ENCODE data around the gene COL5A2.

The COL5A2 gene

GRCh38 chr2:189222468-189223105 is 43.0 kb upstream of the COL5A2 start:
- no peak for DNase-seq
- no peaks in the 10 kb centered on the region for H3K79me2 ChIP-seq (ENCODE audit: insufficient read depth, low read length)
- H3K4me2 ChIP-seq (ENCODE audit: insufficient read depth, low read length) = no peak overlapping the region
- peaks cover 5% of the 10 kb centered on the region; the same call in 1 of the 2 replicates for H3K4me1 ChIP-seq (ENCODE audit: insufficient read depth, low read length)
- H4K20me1 ChIP-seq (ENCODE audit: insufficient read depth, low read length) = no peaks in the 10 kb centered on the region
- H3K36me3 ChIP-seq (ENCODE audit: insufficient read depth, low read length) = no peaks in the 10 kb centered on the region
- H3K27ac ChIP-seq (ENCODE audit: low read length) = no peak overlapping the region
- TF ChIP-seq EZH2 (IDR thresholded peaks at IDR 0.05; ENCODE audit: borderline replicate concordance, low read depth, low read length, severe bottlenecking) (no peak), CTCF (IDR thresholded peaks at IDR 0.05; ENCODE audit: borderline replicate concordance, extremely low read depth, low read length, poor library complexity, severe bottlenecking) (no peak)
- no peak overlapping the region for H3K9ac ChIP-seq (ENCODE audit: low read depth, low read length)
- H3K27me3 ChIP-seq (ENCODE audit: insufficient read depth, low read length, poor library complexity) = no peaks in the 10 kb centered on the region
- no peak overlapping the region for H3K4me3 ChIP-seq (ENCODE audit: low read depth in 1 of 2, low read length in 2 of 2)
- H3K9me3 ChIP-seq (ENCODE audit: insufficient read depth, low read length, severe bottlenecking) = no peaks in the 10 kb centered on the region
- ATAC-seq (ENCODE audit: insufficient read depth, low read depth) = no peak
- no peak overlapping the region for H2AFZ ChIP-seq (ENCODE audit: low read depth, low read length)

GRCh38 chr2:189221811-189222467 is 42.4 kb upstream of the COL5A2 start:
- no peak for TF ChIP-seq EZH2 (IDR thresholded peaks at IDR 0.05; ENCODE audit: borderline replicate concordance, low read depth, low read length, severe bottlenecking)
- no peak for TF ChIP-seq CTCF (IDR thresholded peaks at IDR 0.05; ENCODE audit: borderline replicate concordance, extremely low read depth, low read length, poor library complexity, severe bottlenecking)
- Histone ChIP-seq H3K9ac (ENCODE audit: low read depth, low read length) (no peak overlapping the region), H3K4me3 (ENCODE audit: low read depth in 1 of 2, low read length in 2 of 2) (no peak overlapping the region), H3K9me3 (ENCODE audit: insufficient read depth, low read length, severe bottlenecking) (no peaks in the 10 kb centered on the region), H3K4me1 (ENCODE audit: insufficient read depth, low read length) (peaks cover 5% of the 10 kb centered on the region; the same call in 1 of the 2 replicates), H4K20me1 (ENCODE audit: insufficient read depth, low read length) (no peaks in the 10 kb centered on the region), H3K4me2 (ENCODE audit: insufficient read depth, low read length) (no peak overlapping the region), H3K79me2 (ENCODE audit: insufficient read depth, low read length) (no peaks in the 10 kb centered on the region), H3K27ac (ENCODE audit: low read length) (no peak overlapping the region), H3K36me3 (ENCODE audit: insufficient read depth, low read length) (no peaks in the 10 kb centered on the region), H3K27me3 (ENCODE audit: insufficient read depth, low read length, poor library complexity) (no peaks in the 10 kb centered on the region), H2AFZ (ENCODE audit: low read depth, low read length) (no peak overlapping the region)
- DNase-seq = no peak
- ATAC-seq (ENCODE audit: insufficient read depth, low read depth) = no peak

- no peak overlapping the region for H3K27ac ChIP-seq (ENCODE audit: low read length)
- no peak overlapping the region for H3K4me3 ChIP-seq (ENCODE audit: low read depth in 1 of 2, low read length in 2 of 2)
- H3K9me3 ChIP-seq (ENCODE audit: insufficient read depth, low read length, severe bottlenecking) = no peaks in the 10 kb centered on the region
- no peaks in the 10 kb centered on the region for H3K36me3 ChIP-seq (ENCODE audit: insufficient read depth, low read length)
- no peak overlapping the region for H3K9ac ChIP-seq (ENCODE audit: low read depth, low read length)
- no peak for DNase-seq
- no peak for ATAC-seq (ENCODE audit: insufficient read depth, low read depth)
- no peak overlapping the region for H3K4me2 ChIP-seq (ENCODE audit: insufficient read depth, low read length)
- no peaks in the 10 kb centered on the region for H3K27me3 ChIP-seq (ENCODE audit: insufficient read depth, low read length, poor library complexity)
- H4K20me1 ChIP-seq (ENCODE audit: insufficient read depth, low read length) = no peaks in the 10 kb centered on the region
- H2AFZ ChIP-seq (ENCODE audit: low read depth, low read length) = no peak overlapping the region
- no peaks in the 10 kb centered on the region for H3K4me1 ChIP-seq (ENCODE audit: insufficient read depth, low read length)
- TF ChIP-seq EZH2 (IDR thresholded peaks at IDR 0.05; ENCODE audit: borderline replicate concordance, low read depth, low read length, severe bottlenecking) = no peak
- TF ChIP-seq CTCF (IDR thresholded peaks at IDR 0.05; ENCODE audit: borderline replicate concordance, extremely low read depth, low read length, poor library complexity, severe bottlenecking) = no peak
- H3K79me2 ChIP-seq (ENCODE audit: insufficient read depth, low read length) = no peaks in the 10 kb centered on the region
Observed at GRCh38 chr2:189218236-189218635, 38.7 kb upstream of the COL5A2 start.

Data from DND-41 (cell line).